ENCODE results near the gene SLC7A1. TPM values are rescaled to one million over a fixed set of nuclear protein-coding genes. Genes with fewer than 3 reads are reported as not detected.
A peak's percentile ranks its signal among the peaks of the same experiment; 100 is the strongest.

Gene SLC7A1
- total and polyA plus RNA-seq, 2 of the 13 experiments (the other 11 are each of a cell fraction or from before 2014, with no cell fraction given) = 14.5 to 15.3 TPM

DNA sequence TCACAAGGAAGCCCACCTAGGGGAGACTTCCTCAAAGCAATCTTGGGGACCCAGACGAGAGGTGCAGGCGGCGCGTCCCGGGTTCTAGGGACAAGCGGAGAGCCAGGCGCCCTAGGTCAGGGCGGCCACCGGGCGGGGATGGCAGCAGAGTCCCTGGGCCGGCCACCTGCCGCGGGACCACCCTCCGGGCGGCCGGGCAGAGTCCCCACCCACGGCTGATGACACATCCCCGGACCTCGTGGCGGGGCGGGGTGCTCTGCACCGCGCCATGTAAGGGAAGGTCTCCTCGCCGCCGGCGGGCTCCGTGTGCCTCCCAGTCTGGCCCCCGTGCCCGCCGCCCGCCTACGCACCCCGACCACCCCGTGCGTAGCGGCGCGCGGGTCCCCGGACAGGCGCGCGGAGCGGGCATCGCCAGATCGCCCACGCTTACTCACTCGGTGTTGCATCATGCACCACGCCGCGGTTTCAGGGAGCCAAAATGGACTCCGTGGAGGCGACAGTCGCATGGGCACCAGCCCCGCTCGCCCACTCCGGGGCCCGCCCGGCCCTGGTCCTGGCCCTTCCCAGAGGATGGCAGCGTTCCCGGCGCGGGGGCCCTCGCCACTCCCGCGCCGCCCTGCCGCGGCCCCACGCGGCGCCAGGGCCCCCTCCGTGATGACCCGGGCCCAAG, 643 bp downstream of the SLC7A1 start (continued):
- TF ChIP-seq, protein P1, sequence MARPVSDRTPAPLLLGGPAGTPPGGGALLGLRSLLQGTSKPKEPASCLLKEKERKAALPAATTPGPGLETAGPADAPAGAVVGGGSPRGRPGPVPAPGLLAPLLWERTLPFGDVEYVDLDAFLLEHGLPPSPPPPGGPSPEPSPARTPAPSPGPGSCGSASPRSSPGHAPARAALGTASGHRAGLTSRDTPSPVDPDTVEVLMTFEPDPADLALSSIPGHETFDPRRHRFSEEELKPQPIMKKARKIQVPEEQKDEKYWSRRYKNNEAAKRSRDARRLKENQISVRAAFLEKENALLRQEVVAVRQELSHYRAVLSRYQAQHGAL (CRISPR knock-in tag; IDR thresholded peaks at IDR 0.05; ENCODE audit: not compliant biosample characterization) = peak; percentile 42
- TF ChIP-seq ZNF264 (CRISPR knock-in tag; IDR thresholded peaks at IDR 0.05) (0 out of 2 replicates have a peak, but pooled peaks have one; percentile 39), PHF8 (CRISPR knock-in tag; IDR thresholded peaks at IDR 0.05) (peak; percentile 30), ZNF839 (CRISPR knock-in tag; IDR thresholded peaks at IDR 0.05; ENCODE audit: borderline replicate concordance) (no peak), CENPX (CRISPR knock-in tag; IDR thresholded peaks at IDR 0.05) (no peak), NCOR1 (IDR thresholded peaks at IDR 0.05; ENCODE audit: borderline replicate concordance, low read length) (no peak), CBFB (CRISPR knock-in tag; IDR thresholded peaks at IDR 0.05) (no peak), ZNF761 (CRISPR knock-in tag; conservative IDR thresholded peaks at IDR 0.05) (0 out of 2 replicates have a peak, but pooled peaks have one; percentile 31), ZFP36L2 (CRISPR knock-in tag; IDR thresholded peaks at IDR 0.05) (no peak), BATF2 (CRISPR knock-in tag; IDR thresholded peaks at IDR 0.05) (no peak), GATAD1 (CRISPR knock-in tag; IDR thresholded peaks at IDR 0.05) (no peak), ZBTB44 (CRISPR knock-in tag; IDR thresholded peaks at IDR 0.05) (no peak), SOX6 (IDR thresholded peaks at IDR 0.05) (no peak), SOX6 (CRISPR knock-in tag; IDR thresholded peaks at IDR 0.05) (peak; percentile 2; the same call in 1 of the 2 replicates), MTA1 (CRISPR knock-in tag; IDR thresholded peaks at IDR 0.05; ENCODE audit: borderline replicate concordance) (no peak), ZNF343 (CRISPR knock-in tag; IDR thresholded peaks at IDR 0.05) (0 out of 2 replicates have a peak, but pooled peaks have one; percentile 53), ZC3H13 (CRISPR knock-in tag; IDR thresholded peaks at IDR 0.05) (no peak), BRF2 (CRISPR knock-in tag; IDR thresholded peaks at IDR 0.05) (no peak), NFYC (CRISPR knock-in tag; IDR thresholded peaks at IDR 0.05) (no peak), ZFP36L1 (CRISPR knock-in tag; IDR thresholded peaks at IDR 0.05) (no peak), CREB3 (CRISPR knock-in tag; IDR thresholded peaks at IDR 0.05) (no peak), TAF1 (CRISPR knock-in tag; IDR thresholded peaks at IDR 0.05) (peak; percentile 51), ZNF891 (CRISPR knock-in tag; IDR thresholded peaks at IDR 0.05) (peak; percentile 69; the same call in 1 of the 2 replicates), KDM4B (CRISPR knock-in tag; IDR thresholded peaks at IDR 0.05) (no peak), ZFP36 (IDR thresholded peaks at IDR 0.05; ENCODE audit: borderline replicate concordance, low read depth, low read length, partially characterized antibody) (no peak), KDM3A (CRISPR knock-in tag; IDR thresholded peaks at IDR 0.05; ENCODE audit: low read depth) (0 out of 2 replicates have a peak, but pooled peaks have one; percentile 27), ZNF296 (CRISPR knock-in tag; conservative IDR thresholded peaks at IDR 0.05) (no peak)
